ENCODE measurements around the gene TSPAN19. TPM values are rescaled to one million over a fixed set of nuclear protein-coding genes. Genes with fewer than 3 reads are reported as not detected.

Gene TSPAN19
- total and polyA plus RNA-seq, 2 of the 8 experiments (the other 6 are each of a cell fraction or from before 2014, with no cell fraction given) = 0.09 TPM; not detected in 1

DNA sequence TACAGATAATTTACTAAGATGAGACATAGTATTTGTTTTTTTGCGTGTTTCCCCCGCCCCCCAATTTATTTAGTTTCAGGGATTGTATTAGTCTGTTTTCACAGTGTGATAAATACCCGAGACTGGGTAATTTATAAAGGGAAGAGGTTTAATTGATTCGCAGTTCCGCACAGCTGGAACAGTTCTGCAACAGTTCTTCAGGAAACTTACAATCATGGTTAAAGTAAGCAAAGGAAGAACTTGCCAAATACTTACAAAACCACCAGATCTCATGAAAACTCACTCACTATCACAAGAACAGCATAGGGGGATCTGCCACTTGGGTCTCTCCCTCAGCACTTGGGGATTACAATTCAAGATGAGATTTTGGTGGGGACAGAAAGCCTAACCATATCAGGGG is 49.0 kb upstream of the TSPAN19 start (continued):
- TF ChIP-seq, protein P1, sequence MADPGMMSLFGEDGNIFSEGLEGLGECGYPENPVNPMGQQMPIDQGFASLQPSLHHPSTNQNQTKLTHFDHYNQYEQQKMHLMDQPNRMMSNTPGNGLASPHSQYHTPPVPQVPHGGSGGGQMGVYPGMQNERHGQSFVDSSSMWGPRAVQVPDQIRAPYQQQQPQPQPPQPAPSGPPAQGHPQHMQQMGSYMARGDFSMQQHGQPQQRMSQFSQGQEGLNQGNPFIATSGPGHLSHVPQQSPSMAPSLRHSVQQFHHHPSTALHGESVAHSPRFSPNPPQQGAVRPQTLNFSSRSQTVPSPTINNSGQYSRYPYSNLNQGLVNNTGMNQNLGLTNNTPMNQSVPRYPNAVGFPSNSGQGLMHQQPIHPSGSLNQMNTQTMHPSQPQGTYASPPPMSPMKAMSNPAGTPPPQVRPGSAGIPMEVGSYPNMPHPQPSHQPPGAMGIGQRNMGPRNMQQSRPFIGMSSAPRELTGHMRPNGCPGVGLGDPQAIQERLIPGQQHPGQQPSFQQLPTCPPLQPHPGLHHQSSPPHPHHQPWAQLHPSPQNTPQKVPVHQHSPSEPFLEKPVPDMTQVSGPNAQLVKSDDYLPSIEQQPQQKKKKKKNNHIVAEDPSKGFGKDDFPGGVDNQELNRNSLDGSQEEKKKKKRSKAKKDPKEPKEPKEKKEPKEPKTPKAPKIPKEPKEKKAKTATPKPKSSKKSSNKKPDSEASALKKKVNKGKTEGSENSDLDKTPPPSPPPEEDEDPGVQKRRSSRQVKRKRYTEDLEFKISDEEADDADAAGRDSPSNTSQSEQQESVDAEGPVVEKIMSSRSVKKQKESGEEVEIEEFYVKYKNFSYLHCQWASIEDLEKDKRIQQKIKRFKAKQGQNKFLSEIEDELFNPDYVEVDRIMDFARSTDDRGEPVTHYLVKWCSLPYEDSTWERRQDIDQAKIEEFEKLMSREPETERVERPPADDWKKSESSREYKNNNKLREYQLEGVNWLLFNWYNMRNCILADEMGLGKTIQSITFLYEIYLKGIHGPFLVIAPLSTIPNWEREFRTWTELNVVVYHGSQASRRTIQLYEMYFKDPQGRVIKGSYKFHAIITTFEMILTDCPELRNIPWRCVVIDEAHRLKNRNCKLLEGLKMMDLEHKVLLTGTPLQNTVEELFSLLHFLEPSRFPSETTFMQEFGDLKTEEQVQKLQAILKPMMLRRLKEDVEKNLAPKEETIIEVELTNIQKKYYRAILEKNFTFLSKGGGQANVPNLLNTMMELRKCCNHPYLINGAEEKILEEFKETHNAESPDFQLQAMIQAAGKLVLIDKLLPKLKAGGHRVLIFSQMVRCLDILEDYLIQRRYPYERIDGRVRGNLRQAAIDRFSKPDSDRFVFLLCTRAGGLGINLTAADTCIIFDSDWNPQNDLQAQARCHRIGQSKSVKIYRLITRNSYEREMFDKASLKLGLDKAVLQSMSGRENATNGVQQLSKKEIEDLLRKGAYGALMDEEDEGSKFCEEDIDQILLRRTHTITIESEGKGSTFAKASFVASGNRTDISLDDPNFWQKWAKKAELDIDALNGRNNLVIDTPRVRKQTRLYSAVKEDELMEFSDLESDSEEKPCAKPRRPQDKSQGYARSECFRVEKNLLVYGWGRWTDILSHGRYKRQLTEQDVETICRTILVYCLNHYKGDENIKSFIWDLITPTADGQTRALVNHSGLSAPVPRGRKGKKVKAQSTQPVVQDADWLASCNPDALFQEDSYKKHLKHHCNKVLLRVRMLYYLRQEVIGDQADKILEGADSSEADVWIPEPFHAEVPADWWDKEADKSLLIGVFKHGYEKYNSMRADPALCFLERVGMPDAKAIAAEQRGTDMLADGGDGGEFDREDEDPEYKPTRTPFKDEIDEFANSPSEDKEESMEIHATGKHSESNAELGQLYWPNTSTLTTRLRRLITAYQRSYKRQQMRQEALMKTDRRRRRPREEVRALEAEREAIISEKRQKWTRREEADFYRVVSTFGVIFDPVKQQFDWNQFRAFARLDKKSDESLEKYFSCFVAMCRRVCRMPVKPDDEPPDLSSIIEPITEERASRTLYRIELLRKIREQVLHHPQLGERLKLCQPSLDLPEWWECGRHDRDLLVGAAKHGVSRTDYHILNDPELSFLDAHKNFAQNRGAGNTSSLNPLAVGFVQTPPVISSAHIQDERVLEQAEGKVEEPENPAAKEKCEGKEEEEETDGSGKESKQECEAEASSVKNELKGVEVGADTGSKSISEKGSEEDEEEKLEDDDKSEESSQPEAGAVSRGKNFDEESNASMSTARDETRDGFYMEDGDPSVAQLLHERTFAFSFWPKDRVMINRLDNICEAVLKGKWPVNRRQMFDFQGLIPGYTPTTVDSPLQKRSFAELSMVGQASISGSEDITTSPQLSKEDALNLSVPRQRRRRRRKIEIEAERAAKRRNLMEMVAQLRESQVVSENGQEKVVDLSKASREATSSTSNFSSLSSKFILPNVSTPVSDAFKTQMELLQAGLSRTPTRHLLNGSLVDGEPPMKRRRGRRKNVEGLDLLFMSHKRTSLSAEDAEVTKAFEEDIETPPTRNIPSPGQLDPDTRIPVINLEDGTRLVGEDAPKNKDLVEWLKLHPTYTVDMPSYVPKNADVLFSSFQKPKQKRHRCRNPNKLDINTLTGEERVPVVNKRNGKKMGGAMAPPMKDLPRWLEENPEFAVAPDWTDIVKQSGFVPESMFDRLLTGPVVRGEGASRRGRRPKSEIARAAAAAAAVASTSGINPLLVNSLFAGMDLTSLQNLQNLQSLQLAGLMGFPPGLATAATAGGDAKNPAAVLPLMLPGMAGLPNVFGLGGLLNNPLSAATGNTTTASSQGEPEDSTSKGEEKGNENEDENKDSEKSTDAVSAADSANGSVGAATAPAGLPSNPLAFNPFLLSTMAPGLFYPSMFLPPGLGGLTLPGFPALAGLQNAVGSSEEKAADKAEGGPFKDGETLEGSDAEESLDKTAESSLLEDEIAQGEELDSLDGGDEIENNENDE (IDR thresholded peaks at IDR 0.05; ENCODE audit: insufficient replicate concordance, low read length) = no peak
- TF ChIP-seq SAP30 (IDR thresholded peaks at IDR 0.05; ENCODE audit: insufficient read depth, insufficient replicate concordance, low read length) = no peak

Measured in H1 (cell line).